Progenitor cell of endocrine pancreas (in vitro differentiated cells): ENCODE results near the gene LRRC18. TPM values are rescaled to one million over a fixed set of nuclear protein-coding genes. Genes with fewer than 3 reads are reported as not detected.

ENCODE experiments used
- DNase-seq: peaks from one replicate; pipeline ENCODE4 v3.0.0; 2021; ENCODE audit warnings: low spot score; ENCODE audit not compliant: unreplicated experiment
- H3K27ac Mint-ChIP-seq: 2 replicates; pipeline ENCODE4 v1.8.0; 2021; ENCODE audit warnings: mild to moderate bottlenecking, moderate library complexity, mixed read lengths
- H3K27me3 Mint-ChIP-seq: 2 replicates; pipeline ENCODE4 v1.8.0; 2021; ENCODE audit warnings: mixed read lengths
- H3K36me3 Mint-ChIP-seq: 2 replicates; pipeline ENCODE4 v1.8.0; 2022; ENCODE audit warnings: mixed read lengths; ENCODE audit not compliant: insufficient read depth
- H3K4me1 Mint-ChIP-seq: 2 replicates; pipeline ENCODE4 v1.8.0; 2021; ENCODE audit warnings: low read depth, mixed read lengths
- H3K4me3 Mint-ChIP-seq: 2 replicates; pipeline ENCODE4 v1.8.0; 2021; ENCODE audit warnings: low read depth, mild to moderate bottlenecking, moderate library complexity, mixed read lengths
- H3K9me3 Mint-ChIP-seq: 2 replicates; pipeline ENCODE4 v1.8.0; 2021; ENCODE audit warnings: low read depth, mixed read lengths
- total RNA-seq: library from RNA; stranded (reverse); gene quantifications from 2 replicates; pipeline ENCODE4 v1.2.1, GENCODE V29; 2021
- TF ChIP-seq, protein P1 (sequence below): fragments of 200-600 bp; sonication (generic); IDR thresholded peaks from one replicate; pipeline ENCODE4 v1.5.0; 2021; ENCODE audit warnings: antibody characterized with exemption, mild to moderate bottlenecking; ENCODE audit not compliant: unreplicated experiment

LRRC18 gene
- total RNA-seq, 1 donor from 2014 or later, result not detected

DNA sequence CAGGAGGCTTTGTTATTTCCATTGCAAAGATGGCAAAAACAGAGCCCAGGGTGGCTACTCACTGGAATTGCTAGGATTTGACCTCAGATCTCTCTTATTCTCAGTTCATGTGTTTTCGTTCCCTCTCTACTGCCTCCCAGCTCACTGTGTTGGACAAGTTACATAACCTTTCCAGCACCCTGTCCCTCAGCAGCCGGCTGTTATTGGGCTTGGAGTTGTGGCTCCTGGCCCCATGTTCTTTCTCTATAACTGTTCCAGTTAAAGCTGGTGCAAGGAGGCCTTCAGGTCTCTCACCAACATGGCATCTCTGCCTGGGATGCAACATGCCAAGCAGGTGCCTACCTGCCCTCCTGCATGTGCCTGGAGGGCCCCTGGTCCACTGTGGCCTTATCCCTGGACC lies 56.8 kb downstream of the LRRC18 start:
- TF ChIP-seq, protein P1, sequence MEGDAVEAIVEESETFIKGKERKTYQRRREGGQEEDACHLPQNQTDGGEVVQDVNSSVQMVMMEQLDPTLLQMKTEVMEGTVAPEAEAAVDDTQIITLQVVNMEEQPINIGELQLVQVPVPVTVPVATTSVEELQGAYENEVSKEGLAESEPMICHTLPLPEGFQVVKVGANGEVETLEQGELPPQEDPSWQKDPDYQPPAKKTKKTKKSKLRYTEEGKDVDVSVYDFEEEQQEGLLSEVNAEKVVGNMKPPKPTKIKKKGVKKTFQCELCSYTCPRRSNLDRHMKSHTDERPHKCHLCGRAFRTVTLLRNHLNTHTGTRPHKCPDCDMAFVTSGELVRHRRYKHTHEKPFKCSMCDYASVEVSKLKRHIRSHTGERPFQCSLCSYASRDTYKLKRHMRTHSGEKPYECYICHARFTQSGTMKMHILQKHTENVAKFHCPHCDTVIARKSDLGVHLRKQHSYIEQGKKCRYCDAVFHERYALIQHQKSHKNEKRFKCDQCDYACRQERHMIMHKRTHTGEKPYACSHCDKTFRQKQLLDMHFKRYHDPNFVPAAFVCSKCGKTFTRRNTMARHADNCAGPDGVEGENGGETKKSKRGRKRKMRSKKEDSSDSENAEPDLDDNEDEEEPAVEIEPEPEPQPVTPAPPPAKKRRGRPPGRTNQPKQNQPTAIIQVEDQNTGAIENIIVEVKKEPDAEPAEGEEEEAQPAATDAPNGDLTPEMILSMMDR, result no peak
- no peak for DNase-seq
- no peak overlapping the region for H3K4me3 Mint-ChIP-seq
- H3K9me3 Mint-ChIP-seq, result no peaks in the 10 kb centered on the region
- no peaks in the 10 kb centered on the region for H3K4me1 Mint-ChIP-seq
- peaks cover 9% of the 10 kb centered on the region for H3K27me3 Mint-ChIP-seq
- no peaks in the 10 kb centered on the region for H3K36me3 Mint-ChIP-seq
- H3K27ac Mint-ChIP-seq, result no peak overlapping the region

DNA sequence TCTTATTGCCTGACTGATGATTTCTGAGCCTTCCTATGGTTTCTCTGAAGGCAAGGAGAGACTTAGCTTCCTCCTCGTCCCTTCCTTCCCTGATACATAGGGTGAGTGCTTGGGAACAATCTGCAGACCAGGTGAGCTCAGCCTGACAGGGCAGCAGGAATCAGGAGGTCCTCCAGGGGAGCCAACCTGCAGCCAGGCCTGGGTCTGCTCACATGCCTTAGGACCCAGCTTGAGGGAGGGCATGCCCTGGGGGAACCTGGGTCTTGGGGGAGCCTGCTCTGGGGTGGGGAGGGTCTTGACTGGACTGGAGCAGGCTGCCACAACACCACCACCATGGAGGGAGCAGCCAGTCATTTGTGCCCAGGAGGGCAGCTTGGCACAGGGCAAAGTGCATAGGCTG lies 57.7 kb downstream of the LRRC18 start:
- H3K36me3 Mint-ChIP-seq, result no peaks in the 10 kb centered on the region
- no peak overlapping the region for H3K4me3 Mint-ChIP-seq
- H3K9me3 Mint-ChIP-seq, result no peaks in the 10 kb centered on the region
- TF ChIP-seq, protein P1, result no peak
- no peaks in the 10 kb centered on the region for H3K4me1 Mint-ChIP-seq
- H3K27ac Mint-ChIP-seq, result no peak overlapping the region
- H3K27me3 Mint-ChIP-seq, result peaks cover 9% of the 10 kb centered on the region
- no peak for DNase-seq

DNA sequence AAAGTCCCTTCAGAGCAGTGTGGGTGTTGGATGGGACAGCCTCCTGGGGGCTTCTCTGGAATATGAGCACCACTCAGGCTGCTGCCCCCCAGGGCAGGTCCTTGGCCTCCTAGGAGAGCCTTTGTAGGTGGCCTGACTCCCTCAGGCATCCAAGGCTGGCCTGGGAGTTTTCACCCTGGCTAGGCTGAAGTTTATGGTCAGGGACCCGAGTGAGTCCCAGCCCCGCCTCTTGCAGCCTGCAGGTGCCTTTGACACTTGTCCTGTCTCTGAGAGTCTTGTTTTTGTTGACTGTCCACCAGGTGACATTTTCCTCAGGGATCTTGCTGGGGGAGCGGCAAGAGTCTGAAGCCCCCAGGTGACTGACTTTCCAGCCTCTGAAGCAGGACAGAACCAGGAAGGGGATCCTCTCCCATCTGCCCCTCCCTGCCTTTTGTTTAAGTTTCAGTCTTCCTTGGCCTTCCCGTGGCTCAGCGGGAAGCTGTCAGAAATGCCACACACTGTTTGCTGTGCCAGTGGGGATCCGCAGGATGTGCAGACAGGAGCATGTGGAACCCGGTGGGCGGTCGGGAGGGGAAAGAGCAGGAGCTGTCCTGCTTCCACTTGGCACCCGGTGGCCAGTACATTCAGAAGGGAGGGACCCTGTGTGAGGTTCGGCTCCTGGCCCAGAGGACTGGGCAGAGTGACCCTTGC lies 59.5 kb downstream of the LRRC18 start:
- DNase-seq, result no peak
- Mint-ChIP-seq H3K4me1 (no peaks in the 10 kb centered on the region), H3K4me3 (no peak overlapping the region), H3K27me3 (peaks cover 4% of the 10 kb centered on the region), H3K9me3 (no peaks in the 10 kb centered on the region), H3K27ac (no peak overlapping the region), H3K36me3 (no peaks in the 10 kb centered on the region)
- TF ChIP-seq, protein P1, result no peak

DNA sequence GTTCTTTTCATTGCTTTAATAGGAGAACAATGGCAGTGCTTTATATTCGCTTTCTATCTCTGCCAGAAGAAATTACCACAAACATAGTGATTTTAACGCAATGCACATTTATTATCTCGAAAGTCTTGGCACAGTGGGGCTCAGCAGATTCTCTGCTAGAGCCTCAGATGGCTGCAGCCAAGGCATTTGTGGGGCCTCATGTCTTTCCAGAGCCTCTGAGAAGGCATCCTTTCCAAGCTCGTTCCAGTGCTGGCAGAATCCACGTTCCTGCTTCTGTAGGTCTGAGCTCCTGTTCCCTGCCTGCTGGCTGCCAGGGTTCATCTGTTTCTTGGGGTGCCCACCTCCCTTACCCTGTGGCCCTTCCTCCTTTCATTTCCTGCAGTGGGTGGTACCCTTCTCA lies 60.2 kb downstream of the LRRC18 start:
- Mint-ChIP-seq H3K27ac (no peak overlapping the region), H3K27me3 (peaks cover 4% of the 10 kb centered on the region), H3K9me3 (no peaks in the 10 kb centered on the region), H3K4me3 (no peak overlapping the region), H3K36me3 (no peaks in the 10 kb centered on the region), H3K4me1 (no peaks in the 10 kb centered on the region)
- no peak for DNase-seq
- TF ChIP-seq, protein P1, result no peak

DNA sequence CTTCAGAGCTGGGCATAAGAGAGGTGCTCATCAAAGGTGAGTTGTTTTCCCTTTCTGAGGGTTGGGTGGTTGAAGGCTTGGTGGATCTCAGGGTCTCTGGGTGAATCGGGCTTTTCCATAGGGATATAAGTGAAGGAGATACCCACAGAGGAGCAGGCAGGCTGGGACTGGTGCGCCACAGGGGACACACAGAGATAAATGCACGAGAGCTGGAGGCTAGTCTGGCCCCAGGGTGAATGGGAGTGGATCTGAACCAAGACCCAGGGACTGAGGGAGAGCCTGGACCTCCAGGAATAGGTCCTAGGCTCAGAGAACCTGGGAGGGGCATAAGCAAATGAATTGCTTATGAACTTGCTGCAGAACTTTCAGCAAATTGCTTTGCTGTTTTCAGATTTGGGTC lies 61.5 kb downstream of the LRRC18 start:
- no peak overlapping the region for H3K4me3 Mint-ChIP-seq
- DNase-seq, result no peak
- TF ChIP-seq, protein P1, result no peak
- no peaks in the 10 kb centered on the region for H3K4me1 Mint-ChIP-seq
- no peaks in the 10 kb centered on the region for H3K36me3 Mint-ChIP-seq
- H3K27ac Mint-ChIP-seq, result no peak overlapping the region
- H3K27me3 Mint-ChIP-seq, result peaks cover 4% of the 10 kb centered on the region
- no peaks in the 10 kb centered on the region for H3K9me3 Mint-ChIP-seq
